Body of pancreas (tissue), 4 donors: ENCODE measurements around the gene PAPPA.

Source experiments
- POLR2A ChIP-seq, 3 donors: fragments of 450-650 bp; IDR thresholded peaks; one replicate each; pipeline ENCODE4 v1.6.1; 2016; ENCODE audit warnings: antibody characterized with exemption in 3 of 3, mild to moderate bottlenecking in 2 of 3
- TF ChIP-seq, protein P1 (sequence below), 7 experiments: fragments of 450-650 bp in 4 of 7; fragments of 200-600 bp in 3 of 7; sonication (generic) in 3 of 7; IDR thresholded peaks; one replicate each; pipeline ENCODE4 v1.5.1; 2016 to 2019; ENCODE audit warnings: antibody characterized with exemption in 7 of 7

GRCh38 chr9:116219686-116220085, 66.1 kb downstream of the PAPPA start:
- no peak for TF ChIP-seq POLR2A (IDR thresholded peaks at IDR 0.05)
- TF ChIP-seq, protein P1, sequence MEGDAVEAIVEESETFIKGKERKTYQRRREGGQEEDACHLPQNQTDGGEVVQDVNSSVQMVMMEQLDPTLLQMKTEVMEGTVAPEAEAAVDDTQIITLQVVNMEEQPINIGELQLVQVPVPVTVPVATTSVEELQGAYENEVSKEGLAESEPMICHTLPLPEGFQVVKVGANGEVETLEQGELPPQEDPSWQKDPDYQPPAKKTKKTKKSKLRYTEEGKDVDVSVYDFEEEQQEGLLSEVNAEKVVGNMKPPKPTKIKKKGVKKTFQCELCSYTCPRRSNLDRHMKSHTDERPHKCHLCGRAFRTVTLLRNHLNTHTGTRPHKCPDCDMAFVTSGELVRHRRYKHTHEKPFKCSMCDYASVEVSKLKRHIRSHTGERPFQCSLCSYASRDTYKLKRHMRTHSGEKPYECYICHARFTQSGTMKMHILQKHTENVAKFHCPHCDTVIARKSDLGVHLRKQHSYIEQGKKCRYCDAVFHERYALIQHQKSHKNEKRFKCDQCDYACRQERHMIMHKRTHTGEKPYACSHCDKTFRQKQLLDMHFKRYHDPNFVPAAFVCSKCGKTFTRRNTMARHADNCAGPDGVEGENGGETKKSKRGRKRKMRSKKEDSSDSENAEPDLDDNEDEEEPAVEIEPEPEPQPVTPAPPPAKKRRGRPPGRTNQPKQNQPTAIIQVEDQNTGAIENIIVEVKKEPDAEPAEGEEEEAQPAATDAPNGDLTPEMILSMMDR (IDR thresholded peaks at IDR 0.05) = no peak
